ENCODE measurements around the gene ALKBH3. TPM values are rescaled to one million over a fixed set of nuclear protein-coding genes. Genes with fewer than 3 reads are reported as not detected.

ALKBH3 gene
- total RNA-seq, 1 donor = 20.0 TPM

DNA sequence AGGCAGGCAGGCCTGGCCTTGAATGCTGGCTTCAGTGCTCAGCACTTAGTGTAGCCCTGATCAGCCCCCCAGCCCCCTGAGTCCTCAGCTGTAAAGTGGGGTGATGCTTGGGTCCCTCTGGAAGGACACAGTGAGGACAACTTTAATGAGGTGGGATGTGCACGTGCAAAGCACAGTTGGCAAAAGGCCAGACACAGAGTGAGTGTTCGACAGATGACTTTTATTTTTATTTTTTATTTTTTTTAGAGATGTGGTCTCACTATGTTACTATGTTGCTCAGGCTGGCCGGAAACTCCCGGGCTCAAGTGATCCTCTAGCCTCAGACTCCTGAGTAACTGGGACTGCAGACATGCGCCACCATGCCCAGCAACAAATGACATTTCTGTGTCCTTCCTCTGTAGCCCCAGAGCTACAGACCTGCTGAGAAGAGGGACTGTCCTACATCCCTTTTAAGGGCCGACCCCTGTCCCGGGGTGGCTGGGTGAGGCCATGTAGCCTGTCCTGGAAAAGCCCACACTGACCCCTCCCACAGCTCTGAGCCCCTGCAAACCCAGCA is 54.9 kb downstream of the ALKBH3 start:
- no peaks in the 10 kb centered on the region for H3K9me3 ChIP-seq (ENCODE audit: low read depth, low read length)
- H3K4me1 ChIP-seq (ENCODE audit: insufficient read depth, low read length) = no peaks in the 10 kb centered on the region
- no peaks in the 10 kb centered on the region for H3K27me3 ChIP-seq (ENCODE audit: insufficient read depth, low read length)
- H3K4me3 ChIP-seq (ENCODE audit: low read length) = no peak overlapping the region

DNA sequence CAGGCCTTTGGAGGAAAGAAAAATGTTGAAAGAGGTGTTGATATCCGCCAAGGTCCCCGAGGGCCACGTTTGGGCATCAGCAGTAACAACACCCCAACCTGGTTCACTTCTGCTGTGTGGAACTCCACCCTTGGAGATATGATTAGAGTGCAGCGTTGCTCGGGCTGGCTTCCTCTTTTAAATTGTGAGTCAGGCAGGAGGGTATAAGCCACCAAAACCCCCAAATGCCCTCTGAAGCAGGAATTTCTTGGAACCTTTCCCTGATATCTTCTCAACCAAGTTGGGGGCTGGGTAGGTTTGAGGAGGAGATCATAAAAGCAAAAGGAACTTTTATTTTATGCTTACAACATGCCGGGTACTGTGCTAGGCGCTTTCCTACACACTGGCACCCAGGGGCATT is 55.4 kb downstream of the ALKBH3 start:
- Histone ChIP-seq H3K4me3 (ENCODE audit: low read length) (no peak overlapping the region), H3K9me3 (ENCODE audit: low read depth, low read length) (no peaks in the 10 kb centered on the region), H3K4me1 (ENCODE audit: insufficient read depth, low read length) (no peaks in the 10 kb centered on the region), H3K27me3 (ENCODE audit: insufficient read depth, low read length) (peaks cover 5% of the 10 kb centered on the region)

DNA sequence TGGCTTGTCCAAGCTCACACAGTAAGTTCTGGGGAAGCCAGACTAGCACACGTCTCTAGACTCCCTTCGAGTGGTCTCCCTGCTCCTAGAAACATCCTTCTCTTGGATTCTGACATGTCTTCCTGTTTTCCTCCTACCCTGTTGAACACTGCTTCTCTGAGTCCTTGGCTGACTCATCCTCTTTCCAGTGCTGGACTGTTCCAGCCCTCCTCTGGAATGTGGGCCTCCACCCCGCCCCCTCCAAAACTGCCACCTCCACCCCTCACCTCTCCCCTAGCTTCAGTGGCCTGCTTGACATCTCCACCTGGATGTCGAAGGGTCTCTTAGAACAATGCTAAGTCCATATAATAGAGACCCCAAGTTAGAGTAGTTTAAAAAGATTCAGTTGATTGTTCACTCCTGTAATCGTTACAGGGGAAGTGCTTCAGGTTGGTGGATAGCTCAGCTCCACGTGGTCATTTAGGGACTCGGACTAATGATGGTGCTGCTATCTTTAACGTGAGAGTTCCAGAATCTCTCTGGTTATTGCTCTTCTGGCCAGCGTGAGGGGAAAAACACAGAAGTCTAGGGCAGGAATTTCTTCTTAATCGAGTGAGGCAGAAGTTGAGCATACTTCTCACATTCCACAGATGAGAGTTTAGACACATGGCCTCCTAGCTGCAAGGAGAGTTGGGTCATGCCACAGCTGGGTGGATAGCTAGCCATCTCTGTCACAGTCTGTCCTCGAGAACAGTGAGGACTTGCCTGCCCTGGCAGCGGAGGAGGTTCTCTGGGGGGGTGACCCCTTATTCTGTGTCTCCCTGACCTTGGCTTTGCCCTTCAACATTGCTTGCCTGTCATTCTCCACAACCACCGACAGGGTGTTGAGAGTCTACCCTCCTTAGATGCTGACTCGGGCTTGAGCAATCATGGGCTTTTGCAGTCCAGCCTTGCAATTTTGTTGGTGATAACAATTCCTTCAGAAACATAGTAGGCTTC is 57.1 kb downstream of the ALKBH3 start:
- H3K4me3 ChIP-seq (ENCODE audit: low read length) = no peak overlapping the region
- peaks cover 11% of the 10 kb centered on the region for H3K27me3 ChIP-seq (ENCODE audit: insufficient read depth, low read length)
- H3K9me3 ChIP-seq (ENCODE audit: low read depth, low read length) = no peaks in the 10 kb centered on the region
- H3K4me1 ChIP-seq (ENCODE audit: insufficient read depth, low read length) = no peaks in the 10 kb centered on the region

DNA sequence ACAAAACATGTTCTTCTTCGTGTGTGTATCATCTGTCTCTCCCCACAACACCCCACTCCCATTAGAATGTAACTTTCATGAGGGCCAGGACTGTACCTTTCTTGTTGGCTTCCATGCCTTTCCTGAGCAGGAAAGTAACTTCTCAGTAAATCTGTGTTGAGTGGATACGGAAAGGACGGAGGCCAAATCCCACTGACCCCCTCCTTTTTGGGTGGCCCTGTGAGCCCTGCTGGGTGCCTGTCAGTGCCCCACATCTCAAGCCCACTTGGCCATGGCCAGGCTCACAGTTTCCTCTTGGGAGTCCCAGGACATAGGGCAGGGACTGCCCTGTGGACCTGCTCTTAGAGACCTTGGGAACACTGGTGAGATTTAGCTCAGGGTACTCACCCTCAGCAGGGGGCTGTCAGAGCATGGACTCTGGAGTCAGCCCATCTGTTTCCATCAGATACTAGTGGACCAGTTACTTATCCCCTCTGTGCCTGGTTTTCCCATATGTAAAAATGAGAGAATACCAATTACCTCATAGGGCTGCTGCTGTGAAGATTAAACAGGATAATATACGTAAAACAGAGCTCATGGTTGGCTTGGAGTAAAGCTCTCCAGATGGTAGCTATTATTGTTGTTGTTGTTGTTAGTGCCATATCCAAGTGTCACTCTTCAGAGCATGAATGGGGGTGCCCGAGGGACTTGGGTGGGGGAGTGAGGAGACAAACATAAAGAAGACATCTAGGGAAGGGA is 60.8 kb downstream of the ALKBH3 start:
- no peak overlapping the region for H3K4me3 ChIP-seq (ENCODE audit: low read length)
- peaks cover 18% of the 10 kb centered on the region for H3K4me1 ChIP-seq (ENCODE audit: insufficient read depth, low read length)
- H3K27me3 ChIP-seq (ENCODE audit: insufficient read depth, low read length) = peaks cover 36% of the 10 kb centered on the region
- H3K9me3 ChIP-seq (ENCODE audit: low read depth, low read length) = no peaks in the 10 kb centered on the region

DNA sequence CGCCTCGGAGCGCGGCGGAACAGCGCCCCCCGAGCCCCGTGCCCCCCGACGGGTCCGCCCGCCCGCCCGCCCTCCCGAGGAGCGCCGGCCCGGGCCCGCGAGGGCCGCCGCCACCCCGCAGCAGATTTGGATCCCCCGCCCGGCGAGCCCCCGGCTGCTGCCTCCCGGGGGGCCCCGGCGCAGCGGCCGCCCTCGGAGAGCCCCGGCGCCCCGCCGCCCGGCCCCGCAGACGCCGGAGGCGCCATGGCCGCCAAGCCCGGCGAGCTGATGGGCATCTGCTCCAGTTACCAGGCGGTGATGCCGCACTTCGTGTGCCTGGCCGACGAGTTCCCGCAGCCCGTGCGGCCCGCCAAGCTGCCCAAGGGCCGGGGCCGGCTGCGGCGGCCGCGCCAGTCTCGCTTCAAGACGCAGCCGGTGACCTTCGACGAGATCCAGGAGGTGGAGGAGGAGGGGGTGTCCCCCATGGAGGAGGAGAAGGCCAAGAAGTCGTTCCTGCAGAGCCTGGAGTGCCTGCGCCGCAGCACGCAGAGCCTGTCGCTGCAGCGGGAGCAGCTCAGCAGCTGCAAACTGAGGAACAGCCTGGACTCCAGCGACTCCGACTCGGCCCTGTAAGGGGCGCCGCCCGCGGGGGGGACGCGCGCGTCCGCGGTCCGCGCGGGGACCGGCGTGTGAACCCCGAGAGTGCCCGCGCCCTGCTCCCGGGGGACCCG is 62.2 kb downstream of the ALKBH3 start:
- Histone ChIP-seq H3K9me3 (ENCODE audit: low read depth, low read length) (no peaks in the 10 kb centered on the region), H3K4me3 (ENCODE audit: low read length) (no peak overlapping the region), H3K27me3 (ENCODE audit: insufficient read depth, low read length) (peaks cover 36% of the 10 kb centered on the region), H3K4me1 (ENCODE audit: insufficient read depth, low read length) (peaks cover 18% of the 10 kb centered on the region)

DNA sequence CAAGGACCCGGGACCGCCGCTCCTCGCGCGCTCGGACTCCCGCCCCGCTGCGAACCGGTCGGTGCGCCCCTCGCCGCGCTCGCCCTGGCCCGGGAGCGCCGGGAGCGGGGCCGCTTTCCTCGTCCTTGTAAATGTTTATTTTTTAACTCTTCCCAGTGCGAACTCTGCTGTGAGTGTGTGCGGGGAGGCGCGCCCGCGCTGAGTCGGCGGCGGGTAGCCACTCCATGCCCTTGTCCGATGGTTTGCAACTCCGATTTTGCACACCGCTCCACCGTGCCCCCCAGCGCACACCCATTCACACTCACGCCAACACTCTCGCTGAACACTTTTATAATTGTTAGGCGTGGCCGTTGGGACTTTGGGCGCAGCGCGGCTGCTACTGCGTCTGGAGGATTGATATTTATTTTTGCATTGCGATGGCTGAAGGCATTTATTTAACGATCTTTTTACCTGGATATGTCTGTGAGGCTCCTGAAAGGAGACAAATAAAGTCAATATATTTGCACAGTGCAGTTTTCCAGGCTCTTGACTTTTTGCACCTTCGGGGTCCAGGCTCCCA is 62.8 kb downstream of the ALKBH3 start:
- H3K27me3 ChIP-seq (ENCODE audit: insufficient read depth, low read length) = peaks cover 36% of the 10 kb centered on the region
- no peak overlapping the region for H3K4me3 ChIP-seq (ENCODE audit: low read length)

DNA sequence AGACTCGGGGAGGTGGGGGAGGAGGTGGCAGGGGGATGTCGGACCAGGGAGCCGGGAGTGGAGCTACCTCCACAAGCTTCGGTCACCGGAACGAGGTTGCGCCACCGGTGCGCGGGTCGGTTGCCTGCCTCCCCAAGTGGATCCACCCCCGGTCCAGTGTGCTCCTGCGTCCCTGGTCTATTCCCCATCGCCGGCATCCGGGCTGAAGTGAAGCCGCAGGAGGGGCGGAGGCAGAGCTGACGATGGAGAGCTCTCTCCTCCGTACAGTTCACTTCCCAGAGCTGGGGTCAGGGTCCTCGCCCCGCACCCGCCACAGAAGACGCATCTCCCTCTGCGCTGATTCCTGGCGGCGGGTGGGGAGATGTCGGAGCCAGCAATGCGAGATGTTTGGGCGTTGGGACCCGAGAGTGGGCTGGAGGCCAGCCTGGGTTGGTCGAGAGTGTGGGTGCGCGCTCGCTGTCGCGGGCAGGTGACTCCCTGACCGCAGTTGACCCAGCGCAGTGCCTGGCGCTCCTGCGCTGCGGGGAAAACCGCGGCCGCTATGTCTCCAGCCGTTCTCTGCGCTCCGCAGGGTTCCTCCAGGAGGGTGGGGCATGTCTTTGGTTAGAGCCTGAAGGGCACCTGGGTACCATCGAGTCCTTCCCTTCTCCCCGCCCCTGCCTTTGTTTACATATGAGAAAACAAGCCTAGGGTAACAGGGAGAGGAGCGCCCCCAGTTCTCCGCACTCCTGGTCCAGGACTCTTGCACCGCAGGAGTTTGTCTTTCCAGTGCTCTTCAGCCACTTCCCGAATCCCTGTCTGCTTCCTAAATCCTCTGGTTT is 63.5 kb downstream of the ALKBH3 start:
- peaks cover 18% of the 10 kb centered on the region for H3K4me1 ChIP-seq (ENCODE audit: insufficient read depth, low read length)
- no peak overlapping the region for H3K4me3 ChIP-seq (ENCODE audit: low read length)
- H3K27me3 ChIP-seq (ENCODE audit: insufficient read depth, low read length) = peaks cover 36% of the 10 kb centered on the region
- no peaks in the 10 kb centered on the region for H3K9me3 ChIP-seq (ENCODE audit: low read depth, low read length)

More for the DNA sequence above, 62.8 kb downstream of the ALKBH3 start:
- no peaks in the 10 kb centered on the region for H3K9me3 ChIP-seq (ENCODE audit: low read depth, low read length)
- H3K4me1 ChIP-seq (ENCODE audit: insufficient read depth, low read length) = peaks cover 18% of the 10 kb centered on the region

DNA sequence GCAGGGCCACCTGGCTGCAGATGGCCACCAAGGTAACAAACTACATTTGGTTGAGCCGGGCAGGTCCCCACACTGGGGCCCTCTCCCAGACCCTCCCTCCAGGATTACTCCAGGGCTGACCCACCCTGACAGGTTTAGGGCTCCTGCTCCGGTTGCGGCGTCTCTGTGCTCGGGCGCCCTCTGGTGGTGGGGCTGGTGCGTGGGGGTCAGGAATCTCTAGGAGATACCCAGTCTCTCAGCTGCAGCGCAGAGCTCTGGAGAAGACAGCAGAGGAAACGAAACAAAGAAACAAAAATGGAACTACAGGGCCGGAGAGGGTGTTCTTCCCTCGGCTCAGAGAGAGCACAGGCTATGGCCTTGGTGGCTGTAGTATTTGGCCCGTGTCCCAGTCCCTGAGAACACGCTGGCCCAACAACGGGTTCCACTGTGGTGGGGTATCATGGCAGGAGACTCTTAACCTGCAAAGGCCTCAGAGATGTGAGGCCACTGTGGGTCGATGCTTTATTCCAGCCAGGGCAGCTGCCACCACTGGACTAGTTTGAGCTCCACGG is 64.2 kb downstream of the ALKBH3 start:
- H3K27me3 ChIP-seq (ENCODE audit: insufficient read depth, low read length) = peaks cover 36% of the 10 kb centered on the region
- H3K4me1 ChIP-seq (ENCODE audit: insufficient read depth, low read length) = peaks cover 18% of the 10 kb centered on the region
- H3K4me3 ChIP-seq (ENCODE audit: low read length) = no peak overlapping the region
- H3K9me3 ChIP-seq (ENCODE audit: low read depth, low read length) = no peaks in the 10 kb centered on the region

DNA sequence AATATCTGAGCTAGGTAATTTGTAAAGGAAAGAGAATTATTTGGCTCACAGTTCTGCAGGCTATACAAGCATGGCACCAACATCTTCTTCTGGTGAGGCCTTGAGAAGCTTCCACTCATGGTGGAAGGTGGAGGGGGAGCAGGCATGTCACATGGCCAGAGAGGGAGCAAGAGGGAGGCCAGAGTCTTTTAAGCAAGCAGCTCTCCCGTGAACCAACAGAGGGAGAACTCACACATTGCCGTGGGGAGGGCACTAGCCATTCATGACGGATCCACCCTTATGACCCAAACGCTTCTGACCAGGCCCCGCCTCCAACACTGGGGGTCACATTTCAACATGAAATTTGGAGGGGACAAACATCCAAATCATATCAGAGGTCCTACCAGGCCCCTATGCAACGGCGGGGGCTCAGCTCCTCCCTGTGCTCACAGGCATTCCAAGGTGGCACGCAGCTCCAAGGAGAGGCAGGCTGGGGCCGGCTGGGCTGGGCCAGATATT is 66.4 kb downstream of the ALKBH3 start:
- H3K9me3 ChIP-seq (ENCODE audit: low read depth, low read length) = no peaks in the 10 kb centered on the region
- H3K4me1 ChIP-seq (ENCODE audit: insufficient read depth, low read length) = peaks cover 18% of the 10 kb centered on the region
- no peak overlapping the region for H3K4me3 ChIP-seq (ENCODE audit: low read length)
- H3K27me3 ChIP-seq (ENCODE audit: insufficient read depth, low read length) = peaks cover 29% of the 10 kb centered on the region

DNA sequence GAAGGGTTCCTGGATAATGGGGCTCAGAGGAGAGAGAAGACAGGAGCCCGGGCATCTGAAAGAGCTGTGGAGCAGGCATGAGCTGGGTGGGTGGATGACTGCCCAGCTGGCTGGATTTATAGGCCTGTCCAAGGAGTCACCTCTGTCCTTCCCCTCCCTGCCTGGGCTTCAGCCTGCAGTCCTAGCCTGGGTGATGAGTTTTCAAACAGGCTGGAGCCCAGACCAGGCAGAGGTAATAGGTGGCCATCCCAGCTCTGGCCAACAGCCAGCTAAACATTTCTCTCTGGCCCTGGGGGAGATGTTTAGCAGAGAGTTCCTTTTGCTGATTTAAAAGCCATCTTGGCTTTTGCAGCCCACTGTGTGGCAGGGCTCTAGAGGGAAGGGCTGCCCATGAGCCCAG is 67.2 kb downstream of the ALKBH3 start:
- Histone ChIP-seq H3K4me1 (ENCODE audit: insufficient read depth, low read length) (peaks cover 17% of the 10 kb centered on the region), H3K27me3 (ENCODE audit: insufficient read depth, low read length) (peaks cover 28% of the 10 kb centered on the region), H3K9me3 (ENCODE audit: low read depth, low read length) (no peaks in the 10 kb centered on the region), H3K4me3 (ENCODE audit: low read length) (no peak overlapping the region)

DNA sequence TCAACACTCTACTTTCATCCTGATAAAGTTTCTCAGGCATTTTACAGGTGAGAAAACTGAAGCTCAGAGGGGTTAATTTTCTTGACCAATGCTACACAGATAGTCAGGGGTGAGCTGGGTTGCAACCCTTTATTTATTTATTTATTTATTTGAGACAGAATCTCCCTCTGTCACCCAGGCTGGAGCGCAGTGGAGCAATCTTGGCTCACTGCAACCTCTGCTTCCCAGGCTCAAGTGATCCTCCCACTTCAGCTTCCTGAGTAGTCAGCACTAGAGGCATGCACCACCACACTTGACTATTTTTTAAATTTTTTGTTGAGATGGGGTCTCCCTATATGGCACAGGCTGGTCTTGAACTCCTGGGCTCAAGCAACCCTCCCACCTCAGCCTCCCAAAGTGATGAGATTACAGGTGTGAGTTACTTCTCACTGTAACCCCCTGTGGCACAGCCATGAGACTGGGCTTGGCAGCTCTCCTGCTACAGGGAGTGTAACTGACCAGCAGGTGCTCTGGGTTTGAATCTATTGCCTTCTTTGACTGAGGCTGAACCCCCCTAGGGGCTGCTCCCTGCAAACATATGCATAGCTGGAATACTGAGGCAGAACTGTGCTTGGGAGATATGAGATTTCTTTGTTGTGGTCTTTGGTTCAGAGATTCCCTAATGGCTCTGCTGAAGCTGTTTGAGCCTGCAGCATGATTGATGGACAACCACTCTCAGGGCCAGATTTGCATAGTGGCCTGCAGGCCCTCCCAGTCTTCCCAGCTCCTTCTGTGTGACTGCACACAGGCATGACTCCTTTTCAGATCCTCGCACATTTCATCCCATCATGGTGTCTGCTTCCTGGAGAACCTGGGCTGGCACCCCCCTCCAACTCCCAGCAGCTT is 68.0 kb downstream of the ALKBH3 start:
- Histone ChIP-seq H3K9me3 (ENCODE audit: low read depth, low read length) (no peaks in the 10 kb centered on the region), H3K4me1 (ENCODE audit: insufficient read depth, low read length) (peaks cover 10% of the 10 kb centered on the region), H3K27me3 (ENCODE audit: insufficient read depth, low read length) (peaks cover 23% of the 10 kb centered on the region), H3K4me3 (ENCODE audit: low read length) (no peak overlapping the region)

DNA sequence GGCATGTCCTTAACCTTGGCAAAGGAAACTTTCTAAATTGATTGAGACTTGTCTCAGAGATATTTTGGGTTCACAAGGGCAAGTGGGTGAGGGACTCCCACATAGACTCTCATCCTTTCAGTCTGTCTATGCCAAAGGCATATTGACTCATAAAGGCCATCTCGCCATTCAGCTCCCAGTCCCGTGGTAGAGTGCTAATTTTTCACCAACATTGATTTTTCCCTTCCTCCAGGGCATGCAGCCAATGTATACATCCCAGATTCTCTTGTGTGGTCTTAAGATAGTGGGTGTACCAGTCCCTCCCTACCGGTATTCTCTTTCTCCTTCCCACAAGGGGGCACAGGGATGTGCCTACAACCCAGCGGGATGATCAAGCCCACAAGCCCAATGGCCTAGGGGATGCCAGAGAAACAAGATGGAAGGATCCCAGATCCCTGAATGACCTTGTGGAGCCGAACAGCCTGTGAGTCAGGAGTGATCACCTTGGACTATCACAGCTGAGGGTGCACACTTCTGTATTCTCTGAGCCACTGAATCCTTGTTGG is 69.8 kb downstream of the ALKBH3 start:
- Histone ChIP-seq H3K4me1 (ENCODE audit: insufficient read depth, low read length) (no peaks in the 10 kb centered on the region), H3K4me3 (ENCODE audit: low read length) (no peak overlapping the region), H3K9me3 (ENCODE audit: low read depth, low read length) (no peaks in the 10 kb centered on the region), H3K27me3 (ENCODE audit: insufficient read depth, low read length) (peaks cover 6% of the 10 kb centered on the region)
